NCI-H1417 (cell line): ENCODE data around the gene OS9.

Experiments
- DNase-seq, 3 experiments: peaks; one replicate each; lab custom pipeline; 2025; lab: John Stamatoyannopoulos, UW

OS9 gene

GRCh38 chr12:57737467-57738460 is 43.8 kb downstream of the OS9 start:
- DNase-seq = peak; percentile 19 to 65 (median 61)

DNA sequence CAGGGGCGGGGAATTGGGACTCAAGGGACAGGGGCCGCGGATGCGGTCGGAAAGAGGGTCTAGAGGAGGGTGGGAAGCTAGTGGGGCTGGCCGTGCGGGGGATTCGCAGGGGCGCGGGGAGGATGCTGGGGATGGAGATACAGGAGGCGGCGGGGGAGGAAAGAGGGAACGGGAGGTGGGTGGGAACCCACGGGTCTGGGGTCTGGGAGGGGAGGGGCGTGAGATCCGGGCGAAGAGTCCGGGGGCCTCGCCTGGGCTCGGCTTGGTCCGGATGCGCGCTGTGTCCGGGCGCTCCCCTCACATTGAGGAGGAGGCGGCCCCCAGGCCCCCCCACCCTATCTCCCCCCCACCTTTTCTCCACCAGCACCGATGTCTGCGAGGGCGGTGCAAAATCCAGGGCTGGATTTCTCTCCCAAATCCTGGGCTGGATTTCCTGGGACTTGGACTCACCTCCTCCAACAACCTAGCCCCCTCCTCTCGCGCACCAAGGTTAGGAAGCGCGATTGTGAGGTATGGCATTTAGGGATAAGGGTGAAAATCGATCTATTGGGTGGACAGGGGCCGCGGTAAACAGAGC is 44.8 kb downstream of the OS9 start, which contains the start of gene AGAP2:
Gene AGAP2, minus strand, starts transcription at position 82 of the 577 bp plus-strand sequence. CDS start 496 bp downstream, outside the sequence.
- DNase-seq = peak; percentile 40 to 81 (median 77)

DNA sequence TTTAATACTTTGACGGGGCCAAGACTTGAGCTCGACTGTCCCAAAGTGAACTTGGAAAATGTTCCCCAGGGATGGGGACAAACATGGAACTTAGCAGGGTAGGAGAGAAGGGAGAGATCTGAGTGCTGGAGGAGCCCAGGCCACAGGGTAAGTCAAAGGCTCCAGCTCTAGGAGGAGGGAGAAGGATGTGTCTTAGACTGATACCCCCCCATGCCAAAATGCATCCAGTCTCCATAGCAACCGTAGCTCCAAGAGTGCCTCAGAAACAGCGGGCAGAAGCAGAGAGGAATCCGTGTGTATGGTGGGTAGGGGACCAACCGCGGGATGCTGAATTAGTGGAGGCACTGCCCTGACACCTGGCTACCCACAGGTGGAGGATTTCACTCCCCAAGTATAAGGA is 45.5 kb downstream of the OS9 start:
- DNase-seq = peak in 2 of 3 experiments; percentile 43 to 56

GRCh38 chr12:57739914-57740538 is 46.1 kb downstream of the OS9 start:
- no peak for DNase-seq

GRCh38 chr12:57740656-57741412 is 46.9 kb downstream of the OS9 start:
- peak in 2 of 3 experiments; percentile 37 to 66 for DNase-seq

DNA sequence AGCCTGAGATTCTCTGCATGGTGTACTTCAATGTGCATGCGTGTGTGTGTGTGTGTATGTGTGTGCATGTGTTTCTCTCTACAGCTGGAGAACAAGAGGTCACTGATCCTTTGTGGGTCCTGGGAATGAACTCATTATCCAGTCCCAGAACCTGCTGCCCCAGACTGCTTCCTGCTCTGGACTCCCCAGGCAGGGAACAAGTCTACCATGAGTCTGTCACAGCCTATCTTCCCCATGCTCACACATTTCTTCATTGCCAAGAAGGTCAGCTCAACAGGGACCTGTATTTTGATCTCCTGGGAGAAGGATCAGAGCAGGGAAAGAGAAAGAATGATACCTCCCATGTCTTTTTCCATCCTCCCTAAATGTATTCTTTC is 47.5 kb downstream of the OS9 start:
- no peak for DNase-seq

- DNase-seq = no peak
Observed at GRCh38 chr12:57741844-57742738, 48.2 kb downstream of the OS9 start.

GRCh38 chr12:57743769-57744168 is 49.8 kb downstream of the OS9 start:
- DNase-seq = no peak

- peak in 2 of 3 experiments; percentile 96 to 98 for DNase-seq
Observed at GRCh38 chr12:57744194-57744776, 50.4 kb downstream of the OS9 start.

GRCh38 chr12:57744777-57745484 is 51.0 kb downstream of the OS9 start, which contains the start of gene TSPAN31:
Gene TSPAN31 (plus strand): TSS chr12:57745039. CDS start chr12:57745155, 116 bp downstream.
- DNase-seq = peak; percentile 79 to 99 (median 97)

GRCh38 chr12:57745485-57745881 is 51.6 kb downstream of the OS9 start:
- no peak for DNase-seq

GRCh38 chr12:57746025-57746424 is 52.1 kb downstream of the OS9 start:
- DNase-seq = peak in 1 of 3 experiments; percentile 41

DNA sequence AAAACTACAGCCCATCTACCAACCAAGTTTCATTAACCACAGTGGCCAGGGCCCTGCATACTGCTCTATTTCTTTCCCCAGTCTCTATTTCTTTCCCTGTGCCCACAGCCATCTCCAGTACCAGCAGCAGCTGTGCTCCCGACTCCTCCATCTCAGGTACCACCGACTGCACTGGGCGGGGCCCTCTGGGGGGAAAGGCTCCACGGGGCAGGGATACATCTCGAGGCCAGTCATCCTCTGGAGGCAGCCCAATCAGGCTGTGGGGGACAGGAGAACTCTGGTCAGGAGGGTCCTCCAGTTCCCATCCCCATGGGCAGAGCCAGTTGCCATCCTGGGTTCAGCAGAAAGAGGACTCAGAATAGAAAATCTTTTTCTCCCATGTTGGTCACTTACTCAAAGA is 55.1 kb downstream of the OS9 start:
- no peak for DNase-seq

DNA sequence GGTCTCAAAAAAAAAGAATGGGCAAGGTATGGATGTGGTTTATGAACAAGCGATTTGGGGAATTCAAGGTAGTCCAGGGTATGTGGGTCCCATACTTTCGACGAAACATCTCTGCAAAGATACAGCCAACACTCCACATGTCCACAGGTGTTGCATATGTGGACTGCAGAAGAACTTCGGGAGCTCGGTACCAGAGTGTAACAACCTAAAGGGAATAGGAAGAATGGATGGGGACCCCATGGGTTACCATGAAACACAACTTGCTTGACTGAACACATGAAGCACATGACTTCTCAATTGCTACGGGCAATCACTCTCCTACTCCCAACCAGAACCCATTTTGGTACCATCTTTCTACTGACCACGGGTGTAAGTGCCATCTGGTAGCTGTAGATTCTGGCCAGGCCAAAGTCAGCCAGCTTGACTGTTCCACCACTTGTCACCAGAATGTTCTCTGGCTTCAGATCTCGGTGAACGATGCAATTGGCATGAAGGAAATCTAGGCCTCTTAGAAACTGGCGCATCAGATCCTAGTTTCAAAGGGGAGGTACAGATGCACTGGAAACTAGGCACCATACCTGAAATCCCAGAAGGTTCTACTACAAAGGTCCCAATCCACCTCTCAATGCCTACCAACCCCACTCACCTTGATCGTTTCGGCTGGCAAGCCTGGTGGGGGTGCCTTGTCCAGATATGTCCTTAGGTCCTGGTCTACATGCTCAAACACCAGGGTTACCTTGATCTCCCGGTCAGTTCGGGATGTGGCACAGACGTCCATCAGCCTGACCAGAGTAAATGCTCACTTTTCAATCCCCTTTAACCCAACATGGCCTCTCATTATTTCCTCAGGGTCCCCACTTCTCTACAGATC is 56.9 kb downstream of the OS9 start:
- peak in 1 of 3 experiments; percentile 43 for DNase-seq

- peak in 1 of 3 experiments; percentile 63 for DNase-seq
Observed at GRCh38 chr12:57751432-57751787, 57.5 kb downstream of the OS9 start.

DNA sequence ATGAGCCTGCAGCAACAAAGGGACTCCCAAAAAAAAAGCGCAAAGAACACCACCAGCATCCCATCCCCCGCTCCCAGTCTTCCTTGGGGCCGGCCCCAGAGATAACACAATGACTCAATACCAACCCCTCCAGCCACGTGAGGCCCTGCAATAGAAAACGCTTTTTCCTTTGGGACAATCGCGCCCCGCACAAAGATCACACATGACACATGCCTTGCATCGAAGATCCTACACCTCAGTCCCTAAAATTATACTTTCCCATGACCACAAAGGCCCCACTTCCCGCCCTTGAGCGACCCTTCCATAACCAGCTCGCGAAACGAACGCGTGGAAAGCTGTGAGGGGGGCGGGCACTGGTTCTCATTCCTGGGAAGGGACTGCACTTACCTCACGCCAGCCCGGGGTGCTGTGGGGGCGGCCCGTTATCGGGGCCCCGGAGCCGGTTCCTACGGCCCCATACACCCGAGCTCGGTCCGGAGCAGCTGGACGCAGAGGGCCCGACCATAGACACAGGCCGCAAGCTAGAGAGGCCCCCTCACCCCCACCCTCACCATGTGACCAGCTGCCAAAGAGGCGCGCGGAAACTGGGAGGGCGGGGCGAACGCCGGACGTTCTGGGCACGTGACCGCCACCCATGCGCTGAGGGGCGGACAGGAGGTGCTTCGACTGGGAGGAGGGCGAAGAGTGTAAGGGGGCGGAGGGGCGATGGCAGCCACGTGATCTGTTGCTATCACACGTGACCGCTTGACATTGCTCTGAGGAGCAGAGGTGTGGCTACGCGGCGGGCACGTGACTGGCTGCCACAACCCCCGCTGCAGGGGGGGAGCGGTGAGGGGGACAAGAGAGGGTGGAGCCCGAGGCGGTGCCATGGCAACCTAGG is 58.1 kb downstream of the OS9 start, which contains the start of gene CDK4:
Gene CDK4, minus strand, starts transcription at position 523 of the 880 bp plus-strand sequence. CDS start 593 bp downstream, outside the sequence.
- DNase-seq = peak; percentile 99 to 100 (median 100)

GRCh38 chr12:57752668-57753000 is 58.7 kb downstream of the OS9 start:
- DNase-seq = no peak
